Measurements from ENCODE around the gene PDZK1.

Gene PDZK1

DNA sequence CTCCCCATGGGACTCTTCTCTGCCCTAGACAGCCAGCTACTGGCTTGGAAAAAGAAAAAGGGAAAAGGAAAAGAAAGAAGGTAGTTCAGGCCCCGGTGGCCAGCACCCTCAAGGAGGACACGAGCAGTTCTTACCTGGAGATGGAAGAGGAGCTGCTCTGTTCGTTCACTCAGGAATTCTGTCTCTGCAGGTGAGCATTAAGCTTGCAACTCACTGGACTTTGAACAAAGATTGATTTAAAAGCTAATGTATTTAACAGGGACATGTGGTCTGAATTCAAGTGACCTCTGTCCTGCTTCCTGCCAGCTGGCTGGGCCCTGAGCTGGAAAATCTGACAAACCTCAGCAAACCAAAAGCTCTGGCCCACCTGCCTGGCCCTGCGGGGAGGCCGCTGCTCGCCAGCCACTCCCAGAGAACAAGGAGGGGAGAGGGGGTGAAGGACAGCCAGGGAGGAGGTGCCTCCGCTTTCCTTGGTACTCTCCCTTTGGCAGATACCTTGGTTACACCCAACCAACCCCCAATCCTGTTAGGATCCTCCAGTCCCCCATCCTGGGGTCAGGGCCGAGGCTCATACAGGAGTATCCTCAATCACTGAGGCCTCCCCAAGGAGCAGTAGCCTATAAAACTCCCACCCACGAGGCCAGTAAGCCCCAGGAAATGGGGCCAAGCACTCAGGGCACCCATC is at the start of gene PDZK1:
Gene PDZK1, minus strand, starts transcription at position 186 of the 685 bp plus-strand sequence. CDS start 19,347 bp downstream, outside the sequence.
- TF ChIP-seq, protein P1, sequence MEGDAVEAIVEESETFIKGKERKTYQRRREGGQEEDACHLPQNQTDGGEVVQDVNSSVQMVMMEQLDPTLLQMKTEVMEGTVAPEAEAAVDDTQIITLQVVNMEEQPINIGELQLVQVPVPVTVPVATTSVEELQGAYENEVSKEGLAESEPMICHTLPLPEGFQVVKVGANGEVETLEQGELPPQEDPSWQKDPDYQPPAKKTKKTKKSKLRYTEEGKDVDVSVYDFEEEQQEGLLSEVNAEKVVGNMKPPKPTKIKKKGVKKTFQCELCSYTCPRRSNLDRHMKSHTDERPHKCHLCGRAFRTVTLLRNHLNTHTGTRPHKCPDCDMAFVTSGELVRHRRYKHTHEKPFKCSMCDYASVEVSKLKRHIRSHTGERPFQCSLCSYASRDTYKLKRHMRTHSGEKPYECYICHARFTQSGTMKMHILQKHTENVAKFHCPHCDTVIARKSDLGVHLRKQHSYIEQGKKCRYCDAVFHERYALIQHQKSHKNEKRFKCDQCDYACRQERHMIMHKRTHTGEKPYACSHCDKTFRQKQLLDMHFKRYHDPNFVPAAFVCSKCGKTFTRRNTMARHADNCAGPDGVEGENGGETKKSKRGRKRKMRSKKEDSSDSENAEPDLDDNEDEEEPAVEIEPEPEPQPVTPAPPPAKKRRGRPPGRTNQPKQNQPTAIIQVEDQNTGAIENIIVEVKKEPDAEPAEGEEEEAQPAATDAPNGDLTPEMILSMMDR (IDR thresholded peaks at IDR 0.05; ENCODE audit: extremely low read depth, insufficient read depth, missing control alignments): no peak
- no peak for DNase-seq (ENCODE audit: low spot score)
- in situ Hi-C loops (cut with MboI; ENCODE audit: low pct_unique_long_range_greater_than_20kb, low sequenced_read_pairs, unreplicated experiment): no loop called here

DNA sequence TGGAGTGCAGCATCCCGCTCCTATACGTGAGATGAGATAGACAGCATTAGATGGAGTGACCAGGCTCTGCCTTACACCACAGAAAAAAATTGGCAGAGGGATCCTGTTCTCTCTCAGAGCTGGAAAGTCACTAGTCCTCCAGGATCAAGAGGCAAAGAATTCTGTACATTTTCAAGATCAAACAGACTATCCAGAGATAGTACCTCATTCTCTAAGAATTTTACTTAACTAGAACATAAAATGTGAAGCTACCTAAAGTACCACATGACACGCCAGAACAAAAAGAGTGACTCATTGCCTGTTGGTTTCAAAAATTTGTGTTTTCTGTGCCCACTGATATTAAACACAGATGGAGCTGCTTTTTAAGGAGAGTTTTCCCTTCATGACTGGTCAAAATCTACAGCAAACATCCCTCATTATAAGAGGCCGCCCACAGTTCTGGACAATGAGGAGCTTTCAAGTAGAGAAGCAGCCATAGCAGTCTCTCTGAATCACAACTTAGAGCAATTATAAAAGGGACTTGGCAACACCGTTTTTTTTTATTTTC is 44.4 kb upstream of the PDZK1 start:
- TF ChIP-seq, protein P1 (IDR thresholded peaks at IDR 0.05; ENCODE audit: extremely low read depth, insufficient read depth, missing control alignments): no peak
- in situ Hi-C loops (cut with MboI; ENCODE audit: low pct_unique_long_range_greater_than_20kb, low sequenced_read_pairs, unreplicated experiment): no loop called here
- DNase-seq (ENCODE audit: low spot score): no peak

DNA sequence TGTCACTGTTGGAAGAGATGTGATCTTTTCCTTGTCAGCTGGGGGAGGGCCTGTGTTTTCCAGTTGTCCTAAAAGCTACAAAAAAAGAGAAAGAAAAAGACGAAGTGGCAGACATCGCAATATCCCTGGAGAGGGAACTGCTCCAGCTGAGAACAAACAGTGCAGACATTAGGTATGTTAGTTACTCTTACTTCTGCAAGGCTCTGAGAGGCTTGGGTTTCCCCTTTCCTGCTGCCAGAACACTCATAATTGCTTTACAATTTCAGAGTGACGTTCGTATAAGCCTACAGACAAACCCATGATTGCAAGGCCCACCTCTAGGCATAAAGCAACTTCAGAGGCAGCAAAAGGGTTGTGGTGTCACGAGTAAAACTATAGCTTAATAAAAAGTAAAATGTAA is 43.3 kb upstream of the PDZK1 start:
- TF ChIP-seq, protein P1 (IDR thresholded peaks at IDR 0.05; ENCODE audit: extremely low read depth, insufficient read depth, missing control alignments): no peak
- in situ Hi-C loops (cut with MboI; ENCODE audit: low pct_unique_long_range_greater_than_20kb, low sequenced_read_pairs, unreplicated experiment): no loop called here
- no peak for DNase-seq (ENCODE audit: low spot score)

- TF ChIP-seq, protein P1 (IDR thresholded peaks at IDR 0.05; ENCODE audit: extremely low read depth, insufficient read depth, missing control alignments): no peak
Observed at GRCh38 chr1:145747398-145748247, 40.5 kb upstream of the PDZK1 start.

DNA sequence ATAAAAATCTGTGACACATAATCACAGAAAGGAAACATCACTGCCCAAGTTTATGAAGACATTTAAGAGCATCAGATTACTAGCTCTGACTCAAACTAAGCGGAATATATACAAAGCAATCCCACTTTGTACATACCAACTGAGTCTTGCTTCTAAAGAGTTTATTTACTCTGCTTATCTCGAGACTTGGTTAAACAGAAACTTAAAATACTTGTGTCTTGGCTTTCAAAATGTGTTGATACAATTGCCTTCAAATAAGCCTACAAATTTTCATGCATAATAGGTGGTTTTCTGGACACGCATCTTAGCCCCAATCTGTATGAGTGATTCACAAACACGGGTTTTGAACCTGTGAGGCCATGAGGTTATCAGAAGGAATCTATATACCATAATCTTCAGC is 33.1 kb upstream of the PDZK1 start:
- TF ChIP-seq, protein P1 (IDR thresholded peaks at IDR 0.05; ENCODE audit: extremely low read depth, insufficient read depth, missing control alignments): no peak
- DNase-seq (ENCODE audit: low spot score): no peak
- in situ Hi-C loops (cut with MboI; ENCODE audit: low pct_unique_long_range_greater_than_20kb, low sequenced_read_pairs, unreplicated experiment): loop anchor here (25.0 kb wide), 1 partner anchor 153 kb away; no protein-coding TSS in a partner anchor

More at GRCh38 chr1:145747398-145748247, 40.5 kb upstream of the PDZK1 start:
- DNase-seq (ENCODE audit: low spot score): no peak
- in situ Hi-C loops (cut with MboI; ENCODE audit: low pct_unique_long_range_greater_than_20kb, low sequenced_read_pairs, unreplicated experiment): loop anchor here (25.0 kb wide), 1 partner anchor 160 kb away; no protein-coding TSS in a partner anchor

GRCh38 chr1:145736191-145736590 is 29.0 kb upstream of the PDZK1 start:
- TF ChIP-seq, protein P1 (IDR thresholded peaks at IDR 0.05; ENCODE audit: extremely low read depth, insufficient read depth, missing control alignments): no peak
- in situ Hi-C loops (cut with MboI; ENCODE audit: low pct_unique_long_range_greater_than_20kb, low sequenced_read_pairs, unreplicated experiment): loop anchor here (25.0 kb wide), 1 partner anchor 149 kb away; no protein-coding TSS in a partner anchor
- no peak for DNase-seq (ENCODE audit: low spot score)

Measured in GM13977 (cell line).